GM21737 (cell line): Measurements from ENCODE around the gene DOLPP1.

Experiments
- ATAC-seq: cut with Tn5 transposase; IDR thresholded peaks from one replicate; pipeline ENCODE4 v1.9.1; 2021; ENCODE audit warnings: mild to moderate bottlenecking, moderate library complexity; ENCODE audit not compliant: unreplicated experiment

Gene DOLPP1

DNA sequence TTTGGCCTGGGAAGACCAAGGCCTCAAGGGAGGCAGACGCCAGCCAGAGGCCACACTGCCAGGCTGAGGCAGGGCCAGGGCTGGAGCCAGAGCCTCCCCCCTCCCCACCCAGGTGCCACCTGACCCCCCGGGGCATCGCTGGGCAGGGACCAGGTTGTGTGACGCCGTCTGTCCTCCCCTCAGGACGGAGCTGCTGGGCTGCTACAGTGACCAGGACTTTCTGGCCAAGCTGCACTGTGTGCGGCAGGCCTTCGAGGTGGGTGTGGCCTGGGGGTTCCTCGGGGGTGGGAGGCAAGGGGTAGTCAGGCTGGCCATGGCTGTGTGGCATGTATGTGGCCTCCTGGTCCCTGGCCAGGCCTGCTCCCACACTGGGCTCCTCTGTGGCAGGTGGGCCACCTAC lies 17.9 kb upstream of the DOLPP1 start:
- no peak for ATAC-seq

- ATAC-seq, result no peak
These were observed 16.4 kb upstream of the DOLPP1 start for GRCh38 chr9:129064499-129064908.

GRCh38 chr9:129068110-129068509 lies 12.8 kb upstream of the DOLPP1 start:
- no peak for ATAC-seq

GRCh38 chr9:129068990-129069861 lies 11.7 kb upstream of the DOLPP1 start:
- ATAC-seq, result peak; percentile 64

DNA sequence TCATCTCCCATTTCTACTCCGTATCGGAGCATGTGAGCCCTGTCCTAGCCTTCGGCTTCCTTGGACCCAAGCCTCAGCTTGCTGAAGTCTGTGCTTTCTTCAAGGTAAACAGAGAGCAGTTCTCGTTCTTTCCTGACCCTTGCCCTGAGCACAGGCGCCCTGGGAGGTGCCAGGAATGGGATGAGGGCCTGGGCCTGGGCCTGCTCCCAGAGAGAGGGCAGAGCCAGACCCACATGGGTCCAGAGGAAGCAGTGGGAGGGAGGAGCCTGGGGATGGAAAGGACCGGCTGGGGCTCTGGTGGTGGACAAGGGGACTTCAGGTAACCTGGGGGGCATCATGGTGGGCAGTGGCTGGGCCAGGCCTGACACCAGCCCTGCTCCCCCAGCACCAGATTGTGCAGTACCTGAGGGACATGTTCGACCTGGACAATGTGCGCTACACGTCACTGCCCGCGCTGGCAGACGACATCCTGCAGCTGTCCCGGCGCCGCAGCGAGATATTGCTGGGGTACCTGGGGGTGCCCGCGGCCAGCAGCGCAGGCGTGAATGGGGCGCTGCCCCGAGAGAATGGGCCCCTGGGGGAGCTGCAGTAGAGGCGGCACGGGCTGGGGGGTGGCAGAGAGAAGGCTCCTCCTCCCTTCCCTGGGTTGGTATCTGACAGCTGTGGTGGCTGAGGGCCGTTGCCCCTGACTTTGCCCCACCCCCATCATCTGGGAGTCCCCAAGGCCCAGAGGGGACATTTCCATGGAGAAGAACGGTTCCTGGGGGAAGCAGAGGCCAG lies 10.9 kb upstream of the DOLPP1 start:
- no peak for ATAC-seq

DNA sequence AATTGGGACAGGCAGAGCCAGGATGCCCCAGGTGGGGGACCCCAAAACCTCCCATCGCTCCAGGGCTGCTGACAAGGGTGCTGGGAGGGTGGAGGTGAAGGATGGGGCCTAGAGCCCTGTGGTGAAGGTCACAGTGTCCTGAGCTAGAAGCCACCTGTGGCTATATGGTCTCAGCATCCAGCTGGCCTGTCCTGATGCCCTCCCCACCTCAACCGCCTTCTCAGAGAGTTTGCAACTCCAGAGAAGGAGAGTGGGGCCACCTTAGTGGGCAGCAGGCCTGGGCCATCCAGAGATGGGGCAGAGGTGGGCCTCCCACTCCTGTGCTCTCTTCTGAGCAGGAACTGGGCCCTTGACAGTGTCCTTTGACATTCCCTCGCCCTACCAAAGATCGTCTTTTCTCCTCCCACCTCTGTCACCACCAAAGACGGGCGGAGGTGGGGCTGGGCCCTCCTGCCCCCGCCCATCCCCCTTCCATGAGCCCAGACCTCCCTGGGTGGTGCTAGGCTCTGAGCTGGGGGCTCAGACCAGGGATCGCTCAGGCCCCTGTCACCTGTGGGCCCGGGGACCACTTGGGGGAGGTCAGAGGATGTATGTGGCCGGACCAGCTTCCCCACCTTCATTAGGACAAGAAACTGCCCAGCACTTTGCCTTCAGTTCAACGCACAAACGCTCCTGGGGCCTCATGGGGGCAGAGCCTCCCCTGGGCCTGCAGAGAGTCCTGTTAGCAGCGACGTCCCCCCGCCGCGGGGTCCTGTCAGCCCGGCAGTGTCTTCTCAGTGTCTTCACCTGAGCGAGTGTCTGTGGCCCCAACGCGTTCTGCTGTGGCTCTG lies 10.0 kb upstream of the DOLPP1 start:
- ATAC-seq, result no peak

- ATAC-seq, result no peak
These were observed 9.3 kb upstream of the DOLPP1 start for GRCh38 chr9:129071526-129072126.

DNA sequence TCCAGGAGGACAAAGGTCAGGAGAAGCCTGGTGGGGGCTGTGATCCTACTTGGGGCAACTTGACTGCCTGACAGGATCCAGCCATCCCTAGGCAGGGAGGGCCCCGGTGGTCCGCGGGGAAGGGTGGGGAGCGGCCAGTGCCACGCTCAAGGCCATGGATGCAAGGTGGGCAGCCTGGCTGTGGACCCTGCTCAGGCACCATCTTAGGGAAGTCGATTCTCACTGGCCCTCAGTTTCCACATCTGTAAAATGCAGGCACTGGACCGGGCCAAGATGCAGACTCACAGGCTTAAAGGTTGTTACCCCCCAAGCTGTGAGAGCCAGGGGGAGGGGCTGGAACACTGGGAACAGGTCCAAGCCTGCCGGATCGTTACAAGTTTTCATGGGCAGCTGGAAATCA lies 8.7 kb upstream of the DOLPP1 start:
- no peak for ATAC-seq

DNA sequence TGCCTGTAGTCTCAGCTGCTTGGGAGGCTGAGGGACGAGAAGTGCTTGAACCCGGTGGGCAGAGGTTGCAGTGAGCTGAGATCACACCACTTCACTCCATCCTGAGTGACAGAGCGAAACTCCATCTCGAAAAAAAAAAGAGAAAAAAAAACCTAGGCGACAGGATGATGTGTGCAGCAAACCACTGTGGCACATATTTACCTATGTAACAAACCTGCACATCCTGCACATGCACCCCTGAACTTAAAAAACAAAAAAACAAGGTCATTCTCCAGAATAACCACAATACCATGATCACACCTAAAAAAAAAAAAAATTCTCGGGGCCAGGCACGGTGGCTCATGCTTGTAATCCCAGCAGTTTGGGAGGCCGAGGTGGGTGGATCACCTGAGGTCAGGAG lies 7.5 kb upstream of the DOLPP1 start:
- ATAC-seq, result no peak

DNA sequence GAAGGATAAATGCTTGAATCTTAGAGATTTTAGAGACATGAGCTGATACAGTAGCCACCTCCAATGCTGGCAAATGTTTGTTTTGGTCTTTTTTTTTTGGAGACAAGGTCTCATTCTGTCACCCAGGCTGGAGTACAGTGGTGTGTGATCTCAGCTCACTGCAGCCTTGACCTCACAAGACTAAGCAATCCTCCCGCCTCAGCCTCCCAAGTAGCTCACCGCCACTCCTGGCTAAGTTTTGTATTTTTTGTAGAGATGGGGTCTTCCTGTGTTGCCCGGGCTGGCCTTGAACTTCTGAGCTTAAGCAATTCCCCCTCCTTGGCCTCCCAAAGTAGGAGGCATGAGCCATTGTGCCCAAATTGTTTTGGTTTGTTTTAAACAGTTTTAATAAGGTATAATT lies 6.8 kb upstream of the DOLPP1 start:
- no peak for ATAC-seq

DNA sequence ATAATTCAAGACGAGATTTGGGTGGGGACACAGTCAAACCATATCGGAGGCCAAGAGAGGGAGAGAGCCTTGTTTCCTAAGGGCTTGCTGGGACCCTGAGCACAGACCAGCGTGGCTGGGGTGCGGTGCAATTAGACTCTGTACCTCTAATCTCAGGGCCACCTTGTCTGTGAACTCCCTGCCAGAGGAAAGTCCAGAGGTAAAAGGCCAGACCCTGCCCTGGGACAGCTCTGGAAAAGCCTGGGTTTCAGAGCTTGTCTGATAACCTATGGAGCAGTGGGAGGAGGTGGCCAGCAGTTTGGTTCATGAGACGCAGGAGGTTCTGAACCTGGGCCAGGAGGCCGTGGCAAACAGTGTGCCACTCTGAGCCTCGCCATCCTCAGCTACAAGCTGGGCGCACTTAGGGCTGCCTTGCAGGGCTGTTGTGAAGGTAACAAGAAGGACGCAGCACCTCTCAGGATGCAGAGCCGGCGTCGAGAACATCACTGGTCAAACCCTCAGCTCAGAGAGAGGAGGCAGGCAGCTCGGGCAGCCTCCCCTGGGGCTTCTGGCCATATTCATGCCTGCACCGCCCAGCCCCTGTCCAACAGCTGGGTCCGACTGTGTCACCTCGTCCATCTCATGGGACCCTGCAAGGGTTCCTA lies 4.8 kb upstream of the DOLPP1 start:
- no peak for ATAC-seq

DNA sequence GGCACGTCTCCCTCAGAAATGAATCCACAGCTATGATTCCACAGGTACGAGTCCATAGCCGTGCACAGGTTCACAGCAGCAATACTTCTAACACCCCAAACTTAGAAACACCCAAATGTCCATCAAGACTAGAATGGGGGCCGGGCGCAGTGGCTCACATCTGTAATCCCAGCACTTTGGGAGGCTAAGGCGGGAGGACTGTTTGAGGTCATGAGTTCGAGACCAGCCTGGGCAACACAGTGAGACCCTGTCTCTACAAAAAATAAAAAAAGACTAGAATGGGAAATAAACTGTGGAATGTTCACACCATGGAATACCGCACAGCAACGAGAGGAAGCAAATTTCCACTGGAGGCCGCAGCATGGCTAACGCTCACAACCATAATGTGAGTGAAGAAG lies 4.3 kb upstream of the DOLPP1 start:
- no peak for ATAC-seq

GRCh38 chr9:129077236-129077635 lies 3.7 kb upstream of the DOLPP1 start:
- ATAC-seq, result no peak

GRCh38 chr9:129078691-129079503 lies 2.0 kb upstream of the DOLPP1 start:
- no peak for ATAC-seq

- ATAC-seq, result no peak
These were observed 1.1 kb upstream of the DOLPP1 start for GRCh38 chr9:129079829-129080228.

DNA sequence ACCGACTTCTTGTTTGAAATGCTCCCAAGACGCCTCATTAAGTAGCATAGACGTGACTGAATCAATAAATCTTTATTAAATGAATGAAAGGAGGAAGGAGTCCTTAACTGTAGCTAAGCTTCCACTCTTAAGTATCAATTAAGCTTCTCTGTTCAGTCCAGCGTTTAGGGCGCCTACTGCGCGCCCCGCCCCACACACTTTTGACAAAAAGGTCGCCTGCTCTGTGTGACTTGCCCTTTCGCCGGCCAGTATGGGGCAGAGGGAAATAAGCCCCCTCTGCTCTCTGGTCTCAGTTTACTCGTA lies 662 bp upstream of the DOLPP1 start:
- ATAC-seq, result no peak

DNA sequence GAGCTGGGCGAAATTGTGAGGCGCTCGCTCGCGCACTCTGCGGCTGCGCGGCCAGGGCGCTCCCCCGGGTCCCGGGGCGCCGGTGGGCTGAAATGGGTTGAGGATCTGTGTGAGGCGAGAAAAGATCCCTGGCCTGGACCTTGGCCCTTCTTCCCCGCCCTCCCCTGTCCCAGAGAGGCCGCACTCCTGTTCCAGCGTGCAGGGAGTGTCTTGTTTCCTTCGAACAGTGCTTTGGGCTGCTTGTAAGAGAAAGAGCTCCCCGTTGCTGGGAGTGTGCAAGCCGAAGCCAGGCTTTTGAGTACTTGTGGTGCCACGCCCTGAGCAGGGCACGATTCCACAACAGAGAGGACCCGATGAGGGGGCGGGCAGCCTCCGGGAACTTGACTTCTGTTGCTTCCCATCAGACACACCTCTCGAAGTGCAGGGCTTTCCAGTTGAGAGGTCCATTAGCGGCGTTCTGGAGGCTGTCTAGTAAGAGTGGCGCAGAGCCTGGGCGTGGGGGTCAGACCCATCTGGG lies 535 bp downstream of the DOLPP1 start:
- ATAC-seq, result no peak

DNA sequence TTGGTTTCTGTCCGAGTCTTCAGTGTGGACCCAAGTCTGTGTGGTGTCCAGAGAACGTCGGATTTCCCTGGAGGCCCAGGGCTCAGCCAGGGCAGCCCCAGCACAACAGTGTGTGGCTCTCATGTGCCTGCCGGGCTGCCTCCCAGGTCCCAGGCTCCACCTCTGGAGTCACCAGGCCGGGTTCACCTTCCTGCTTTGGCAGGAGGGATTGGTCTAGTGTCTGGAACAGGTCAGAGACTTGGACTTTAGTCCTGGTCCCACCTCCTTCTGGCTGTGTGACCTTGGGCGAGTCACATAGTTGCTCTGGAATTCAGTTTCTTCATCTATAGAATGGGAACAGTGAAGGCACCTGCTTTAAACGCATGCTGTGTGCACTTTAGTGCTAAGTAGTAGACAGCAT lies 3.2 kb downstream of the DOLPP1 start:
- ATAC-seq, result no peak

- no peak for ATAC-seq
These were observed 8.3 kb downstream of the DOLPP1 start for GRCh38 chr9:129089246-129089645.
